ENCODE measurements around the gene NLGN2.

Gene NLGN2

DNA sequence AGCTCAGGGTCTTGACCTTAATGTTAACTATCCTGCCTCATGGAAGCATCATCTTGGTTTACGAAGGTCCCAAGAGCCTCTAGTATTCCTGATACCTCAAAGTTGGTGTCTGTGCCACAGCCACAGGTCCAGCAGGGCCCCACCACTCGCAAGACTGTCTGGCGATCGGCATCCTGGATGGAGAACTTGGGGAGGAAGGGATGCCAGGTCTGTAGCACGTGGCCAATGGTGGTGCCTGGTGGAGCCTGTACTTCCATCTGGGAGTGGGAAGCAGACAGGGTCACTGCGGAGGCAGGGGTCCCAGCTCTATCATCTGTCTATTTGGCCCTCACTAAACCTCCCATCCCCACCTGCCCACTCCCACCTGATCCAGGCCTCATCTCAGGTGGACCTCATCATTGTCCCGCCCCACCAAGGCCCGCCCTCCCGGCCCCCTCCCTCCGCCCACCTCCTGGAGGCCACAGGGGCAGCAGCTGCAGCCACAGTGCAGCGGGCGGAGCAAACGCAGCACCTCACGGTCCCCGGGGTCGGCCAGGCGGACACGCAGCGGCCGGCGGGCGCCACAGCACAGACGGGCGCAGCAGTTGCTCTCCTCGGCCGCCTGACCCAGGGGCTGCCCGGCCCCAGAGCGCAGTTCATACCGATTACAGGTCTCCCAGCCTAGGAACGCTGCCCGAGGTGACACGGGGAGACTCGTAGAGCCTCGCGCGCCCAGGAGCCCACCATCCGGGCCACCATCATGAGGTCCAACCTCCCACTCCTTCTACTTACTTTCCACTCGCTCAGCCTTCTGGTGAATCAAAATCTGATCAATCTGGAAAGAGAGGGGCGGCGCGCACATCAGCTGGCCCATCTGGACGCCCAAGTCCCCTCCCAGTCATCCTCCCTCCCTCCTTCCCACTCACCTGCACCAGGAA, 14.7 kb upstream of the NLGN2 start:
- DNase-seq, result no peak

- peak; percentile 10 for DNase-seq
Observed at GRCh38 chr17:7393613-7394451, 13.8 kb upstream of the NLGN2 start.

DNA sequence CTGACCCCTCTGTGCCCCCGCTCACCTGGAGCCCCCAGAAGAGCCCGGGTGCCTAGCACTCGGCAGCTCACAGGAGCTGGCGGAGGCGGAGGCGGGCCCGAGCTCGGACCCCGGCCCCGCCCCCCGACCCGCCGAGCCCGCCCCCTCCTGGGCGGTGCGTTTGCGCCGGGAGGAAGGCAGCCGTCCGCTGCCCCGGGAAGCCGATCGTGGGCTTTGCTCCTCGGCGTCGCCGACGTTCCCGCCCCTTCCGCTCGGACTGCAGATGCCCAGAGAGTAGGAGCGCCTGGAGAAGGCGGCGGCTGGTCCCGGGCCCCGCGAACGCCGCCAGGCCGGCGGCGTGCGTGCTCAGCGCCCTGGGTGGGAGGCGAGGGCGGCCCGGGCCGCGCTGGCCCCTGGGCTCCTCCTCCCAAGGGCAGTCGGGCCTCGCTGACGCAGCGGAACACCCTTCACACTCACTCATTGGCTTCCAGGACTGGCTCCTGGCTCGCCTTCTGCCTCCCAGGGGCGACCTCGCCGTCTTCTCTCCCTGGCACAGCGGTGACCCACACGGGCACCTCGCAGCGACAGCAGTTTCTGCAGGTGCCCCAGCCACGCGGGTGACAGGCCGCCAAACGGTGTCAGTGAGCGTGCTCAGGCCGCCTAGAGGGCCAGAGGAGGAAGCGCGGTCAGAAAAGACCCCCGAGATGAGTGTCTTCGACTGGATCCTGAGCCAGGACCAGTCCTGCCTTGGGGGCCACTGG, 13.0 kb upstream of the NLGN2 start, which contains the start of gene PLSCR3:
TSS of gene PLSCR3 (minus strand) at position 74 of the 740 bp plus-strand sequence. CDS start 415 bp downstream, outside the sequence.
- DNase-seq, result peak; percentile 81

GRCh38 chr17:7396147-7396546, 11.5 kb upstream of the NLGN2 start:
- no peak for DNase-seq

DNA sequence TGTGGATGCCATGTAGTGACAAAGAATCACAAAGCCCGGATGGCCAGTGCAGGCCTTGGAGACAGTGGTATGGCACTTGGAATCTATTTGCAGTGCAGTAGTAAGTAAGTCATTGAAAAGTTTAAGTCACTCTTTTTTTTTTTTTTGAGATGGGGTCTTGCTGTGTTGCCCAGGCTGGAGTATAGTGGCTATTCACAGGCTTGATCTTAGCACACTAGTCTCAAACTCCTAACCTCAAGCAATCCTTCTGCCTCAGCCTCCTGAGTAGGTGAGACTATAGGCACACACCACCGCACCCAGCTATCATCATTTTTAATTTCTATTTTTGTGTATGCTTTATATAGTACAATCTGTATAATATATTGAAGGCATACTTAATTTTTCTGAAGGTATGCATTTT, 9.0 kb upstream of the NLGN2 start:
- no peak for DNase-seq

- no peak for DNase-seq
Observed at GRCh38 chr17:7403043-7403726, 4.5 kb upstream of the NLGN2 start.

- no peak for DNase-seq
Observed at GRCh38 chr17:7403727-7403976, 4.0 kb upstream of the NLGN2 start.

- DNase-seq, result peak; percentile 100
Observed at GRCh38 chr17:7403977-7404736, 3.5 kb upstream of the NLGN2 start, which contains the start of gene TMEM256. TMEM256 (minus strand) TSS chr17:7404097; CDS start chr17:7404084, 13 bp downstream.

- no peak for DNase-seq
Observed at GRCh38 chr17:7404737-7405349, 2.8 kb upstream of the NLGN2 start.

- DNase-seq, result no peak
Observed at GRCh38 chr17:7405350-7406234, 2.1 kb upstream of the NLGN2 start.

DNA sequence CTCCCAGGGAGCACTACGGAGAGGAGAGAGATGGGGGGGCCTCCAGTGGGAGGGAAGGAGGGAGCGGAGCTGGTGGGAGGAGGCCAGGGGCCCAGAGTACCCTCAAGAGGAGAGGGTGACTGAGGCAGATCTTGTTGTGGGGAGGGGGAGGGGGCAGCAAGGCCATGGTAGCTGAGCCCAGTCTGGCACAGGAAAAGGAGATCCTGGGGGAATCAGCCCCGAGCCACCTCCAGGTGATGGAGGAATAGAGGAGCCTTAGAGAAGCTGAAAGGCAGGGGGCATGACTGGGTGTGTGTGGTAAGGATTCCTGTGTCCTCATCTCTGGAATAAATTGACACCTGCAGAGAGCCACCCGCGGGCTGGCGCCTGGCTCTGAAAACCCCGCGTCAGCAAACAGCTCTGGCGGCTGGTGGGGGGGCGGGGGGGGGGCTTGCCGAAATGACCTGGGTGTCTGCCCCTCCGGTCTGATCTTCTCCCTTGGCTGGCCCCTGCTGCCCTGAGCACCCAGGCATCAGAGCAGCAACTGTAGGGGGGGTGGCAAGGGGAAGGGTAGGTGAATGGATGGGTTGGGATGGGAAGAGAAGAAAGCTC, 1.3 kb upstream of the NLGN2 start:
- no peak for DNase-seq

DNA sequence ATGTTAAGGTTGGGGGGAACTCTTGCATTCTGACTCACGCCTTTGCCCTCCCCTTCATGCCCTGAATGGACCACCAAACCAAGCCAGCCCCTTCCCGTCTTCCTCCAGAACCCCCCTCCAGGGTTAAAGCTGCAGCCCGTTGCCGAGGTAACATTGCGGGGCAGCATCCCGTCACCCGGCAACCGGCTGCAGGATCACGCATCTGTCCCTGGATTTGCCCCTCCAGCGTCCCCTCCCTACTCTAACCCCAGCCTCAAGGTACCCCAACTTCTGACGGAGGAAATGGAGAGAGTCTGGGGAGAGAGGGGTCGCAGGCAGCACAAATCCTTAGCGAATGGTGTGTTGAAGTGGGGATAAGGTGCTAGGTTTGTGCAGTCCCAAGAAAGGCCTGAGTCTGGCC, 563 bp upstream of the NLGN2 start:
- DNase-seq, result no peak

- DNase-seq, result no peak
Observed at GRCh38 chr17:7408252-7408727, 645 bp downstream of the NLGN2 start.

GRCh38 chr17:7408863-7409262, 1.2 kb downstream of the NLGN2 start:
- no peak for DNase-seq

DNA sequence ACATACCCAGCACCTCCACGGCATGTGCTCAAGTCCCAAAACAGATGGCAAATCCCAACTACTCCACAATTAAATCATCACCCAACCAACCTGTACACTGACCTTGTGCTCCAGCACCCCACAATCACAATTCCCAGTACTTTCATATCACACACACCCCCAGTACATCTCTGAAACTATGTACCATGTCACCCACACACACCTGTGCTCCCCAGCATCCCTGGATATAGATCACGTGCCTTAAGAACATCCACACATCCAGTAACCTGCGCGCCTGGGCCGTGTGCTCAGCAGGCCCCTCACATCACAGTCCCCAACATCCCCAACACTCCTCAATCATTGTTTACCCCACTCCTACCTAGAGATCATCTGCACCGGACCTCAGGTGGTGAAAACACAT, 2.1 kb downstream of the NLGN2 start:
- DNase-seq, result no peak

DNA sequence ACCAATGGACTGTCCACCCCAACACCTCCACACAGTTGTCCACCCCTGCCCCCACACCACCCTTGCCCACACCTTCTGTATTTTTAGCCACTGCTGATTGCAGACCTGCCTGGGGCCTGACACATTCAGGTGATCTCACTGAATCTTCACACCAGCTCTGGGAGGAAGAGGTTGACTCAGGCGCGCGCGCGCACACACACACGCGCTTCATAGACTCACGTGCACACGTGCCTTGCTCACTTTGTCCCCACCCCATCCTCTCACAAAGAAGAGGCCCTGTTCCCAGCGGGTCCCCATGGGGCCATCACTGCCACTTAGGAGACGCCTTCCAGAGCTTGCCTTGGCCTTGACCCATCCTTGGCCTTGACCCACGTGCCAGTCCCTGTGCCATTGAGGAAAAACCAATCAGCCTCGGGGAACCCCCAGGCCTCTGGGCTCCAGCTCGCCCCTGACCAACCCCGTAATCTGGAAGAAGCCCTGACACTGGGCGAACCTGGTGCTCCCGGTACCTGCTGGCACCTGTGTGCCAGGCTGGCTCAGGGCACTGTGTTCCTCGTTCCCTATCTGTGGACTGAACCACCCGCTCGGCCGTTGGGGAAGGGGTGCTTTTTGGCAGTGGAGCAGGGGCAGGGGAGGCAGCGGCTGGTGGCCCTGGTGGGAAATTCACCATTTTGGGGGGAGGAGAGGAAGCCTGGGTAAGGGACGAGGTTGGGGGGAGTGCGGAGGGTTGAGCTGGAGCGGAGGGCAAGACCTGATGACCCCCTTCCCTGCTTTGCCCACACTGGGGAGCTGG, 3.2 kb downstream of the NLGN2 start:
- DNase-seq, result no peak

GRCh38 chr17:7411427-7411750, 3.7 kb downstream of the NLGN2 start:
- no peak for DNase-seq

DNA sequence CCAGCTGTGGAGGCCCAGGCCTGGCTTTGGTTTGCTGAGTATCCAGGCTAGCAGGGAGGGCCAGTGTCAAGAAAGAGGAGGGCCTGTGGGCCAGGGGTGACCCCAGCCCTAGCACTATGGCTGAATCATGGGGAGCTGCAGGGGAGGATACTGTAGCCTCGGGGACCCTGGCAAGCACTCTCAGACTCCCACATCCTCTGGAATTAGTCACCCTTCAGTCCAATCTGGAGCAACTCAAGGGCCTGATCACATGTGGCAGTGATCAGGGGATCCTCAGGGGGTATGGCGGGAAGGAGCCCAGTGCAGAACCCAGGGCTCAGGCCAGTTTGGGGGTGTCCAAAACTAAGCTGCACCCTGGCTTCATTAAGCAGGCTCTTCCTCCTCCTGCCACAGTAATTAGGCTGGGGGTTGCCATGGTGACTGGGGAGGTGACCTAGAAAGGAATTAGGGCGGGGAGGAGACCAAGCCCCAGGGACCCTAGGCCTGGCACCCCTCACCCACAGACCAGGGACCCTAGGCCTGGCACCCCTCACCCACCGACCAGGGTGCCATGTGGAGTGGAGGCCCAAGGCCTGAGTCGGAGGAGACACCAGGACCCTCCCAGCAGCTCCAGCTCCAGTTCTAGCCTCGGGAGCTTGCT, 5.8 kb downstream of the NLGN2 start:
- peak; percentile 47 for DNase-seq

- no peak for DNase-seq
Observed at GRCh38 chr17:7414837-7415236, 7.2 kb downstream of the NLGN2 start.
